GOT3 (cell line): ENCODE results near the gene ARPC1B.
"Not testable (repeated sequence)": the region's sequence is repeated elsewhere in the genome, so short reads cannot be mapped to it uniquely, and the experiment has no call there.

Experiments
- DNase-seq: peaks from one replicate; lab custom pipeline; 2025; ENCODE audit warnings: mixed read lengths; lab: John Stamatoyannopoulos, UW

The ARPC1B gene

GRCh38 chr7:99368750-99369389 lies 5.7 kb upstream of the ARPC1B start:
- DNase-seq: no peak

- DNase-seq: no peak
Measured at GRCh38 chr7:99369767-99370391, 4.7 kb upstream of the ARPC1B start.

GRCh38 chr7:99371376-99371920 lies 3.1 kb upstream of the ARPC1B start:
- no peak for DNase-seq

GRCh38 chr7:99372275-99373090 lies 2.0 kb upstream of the ARPC1B start:
- DNase-seq: no peak

GRCh38 chr7:99373091-99374066 lies 1.2 kb upstream of the ARPC1B start:
- no peak for DNase-seq

- peak; percentile 54 for DNase-seq
Measured at GRCh38 chr7:99375070-99375807, 709 bp downstream of the ARPC1B start.

GRCh38 chr7:99379043-99379577 lies 4.6 kb downstream of the ARPC1B start:
- DNase-seq: no peak

- DNase-seq: not testable (repeated sequence)
Measured at GRCh38 chr7:99379693-99380031, 5.1 kb downstream of the ARPC1B start.

- no peak for DNase-seq
Measured at GRCh38 chr7:99380032-99380822, 5.7 kb downstream of the ARPC1B start.

GRCh38 chr7:99380823-99381663 lies 6.5 kb downstream of the ARPC1B start:
- DNase-seq: no peak

- DNase-seq: no peak
Measured at GRCh38 chr7:99381664-99382075, 7.1 kb downstream of the ARPC1B start.

GRCh38 chr7:99383203-99383602 lies 8.7 kb downstream of the ARPC1B start:
- no peak for DNase-seq

- DNase-seq: no peak
Measured at GRCh38 chr7:99383791-99384370, 9.4 kb downstream of the ARPC1B start.

- DNase-seq: no peak
Measured at GRCh38 chr7:99384523-99384922, 10.0 kb downstream of the ARPC1B start.

GRCh38 chr7:99385564-99385963 lies 11.0 kb downstream of the ARPC1B start:
- DNase-seq: no peak

- no peak for DNase-seq
Measured at GRCh38 chr7:99386584-99387238, 12.2 kb downstream of the ARPC1B start.

- not testable (repeated sequence) for DNase-seq
Measured at GRCh38 chr7:99387239-99387635, 12.7 kb downstream of the ARPC1B start.

GRCh38 chr7:99387912-99388311 lies 13.4 kb downstream of the ARPC1B start:
- no peak for DNase-seq
